ENCODE measurements around the gene ERCC5. TPM values are rescaled to one million over a fixed set of nuclear protein-coding genes. Genes with fewer than 3 reads are reported as not detected.

Gene ERCC5
- total and polyA plus RNA-seq, 2 donors (not counting 3 experiments of a cell fraction or from before 2014, with no cell fraction given) = 12.5 to 40.1 TPM

GRCh38 chr13:102815788-102816187 is 30.0 kb upstream of the ERCC5 start:
- Histone ChIP-seq H3K4me3 (replicated peaks in 1 of 3; ENCODE audit: insufficient read depth in 1 of 3, low read depth in 1 of 3, low read length in 3 of 3) (no peak overlapping the region), H3K9ac (replicated peaks; ENCODE audit: extremely low read depth, insufficient read depth, low read length) (no peak overlapping the region), H3K9me3 (replicated peaks; ENCODE audit: control insufficient read depth, insufficient read depth, low read length) (no peaks in the 10 kb centered on the region), H3K79me2 (ENCODE audit: control insufficient read depth, insufficient read depth, low read length) (peaks cover 20% of the 10 kb centered on the region), H3K27me3 (ENCODE audit: control insufficient read depth in 2 of 2, insufficient read depth in 2 of 2, low read length in 2 of 2) (no peaks in the 10 kb centered on the region), H3K27ac (ENCODE audit: insufficient read depth, low read depth, low read length) (no peak overlapping the region), H3K36me3 (ENCODE audit: control insufficient read depth in 2 of 2, extremely low read depth in 1 of 2, insufficient read depth in 2 of 2, low read length in 2 of 2) (peaks cover 0 to 2% of the 10 kb centered on the region in 2 experiments), H3K9me1 (replicated peaks; ENCODE audit: control insufficient read depth, extremely low read depth, insufficient read depth, low read length) (no peaks in the 10 kb centered on the region), H4K20me1 (replicated peaks; ENCODE audit: control insufficient read depth, extremely low read depth, insufficient read depth, low read length) (peaks cover 3% of the 10 kb centered on the region), H2AFZ (ENCODE audit: low read depth, low read length) (no peak overlapping the region), H3K4me1 (ENCODE audit: control insufficient read depth, extremely low read depth, insufficient read depth, low read length) (peaks cover 2% of the 10 kb centered on the region), H3K4me2 (ENCODE audit: insufficient read depth, low read length) (no peak overlapping the region)
- no peak for FAIRE-seq
- dilution Hi-C loops (cut with MboI; ENCODE audit: extremely low pct_ligation_motif_present, low sequenced_read_pairs) = no loop called here
- TF ChIP-seq POLR2A (IDR thresholded peaks at IDR 0.05; ENCODE audit: low read depth, low read length) (no peak), EZH2 (IDR thresholded peaks at IDR 0.05; ENCODE audit: borderline replicate concordance, low read depth, low read length, severe bottlenecking) (no peak), POLR2AphosphoS5 (IDR thresholded peaks at IDR 0.05; ENCODE audit: insufficient read depth, low read depth, low read length) (no peak), GATA2 (IDR thresholded peaks at IDR 0.05; ENCODE audit: insufficient read depth, insufficient read length, low read depth, low read length) (no peak), JUN (IDR thresholded peaks at IDR 0.05; ENCODE audit: borderline replicate concordance, insufficient read depth, insufficient read length, low read depth) (no peak), MYC (IDR thresholded peaks at IDR 0.05; ENCODE audit: low read depth, low read length) (no peak), CTCF (IDR thresholded peaks at IDR 0.05; ENCODE audit: extremely low read depth in 1 of 2, insufficient read depth in 1 of 2, low read depth in 1 of 2, low read length in 2 of 2) (no peak)
- TF ChIP-seq, protein P1, sequence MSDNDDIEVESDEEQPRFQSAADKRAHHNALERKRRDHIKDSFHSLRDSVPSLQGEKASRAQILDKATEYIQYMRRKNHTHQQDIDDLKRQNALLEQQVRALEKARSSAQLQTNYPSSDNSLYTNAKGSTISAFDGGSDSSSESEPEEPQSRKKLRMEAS (IDR thresholded peaks at IDR 0.05; ENCODE audit: insufficient read depth, insufficient read length) = no peak
- intact Hi-C loops (cut with micrococcal nuclease) = no loop called here
- DNase-seq (ENCODE audit: low read depth, low spot score) = no peak
- ChIA-PET POLR2A (no interaction called here), CTCF (interaction anchor here (1.7 kb wide), 1 partner anchor 15 kb away, joined by 3 read pairs; no protein-coding TSS in a partner anchor)
- BruUV-seq (replicated peaks) = no TSS peak
